Natural killer cell (primary cell): ENCODE data around the gene SECTM1. TPM values are rescaled to one million over a fixed set of nuclear protein-coding genes. Genes with fewer than 3 reads are reported as not detected.

Experiments
- ATAC-seq, 3 donors: fragments of 150-1000 bp in 2 of 3; fragments of 200-7000 bp in 1 of 3; cut with Tn5 transposase; 1 replicate in 1 of 3; 2 replicates in 2 of 3; pipeline ENCODE4 v1.10.0; 2021; ENCODE audit warnings: mild to moderate bottlenecking in 2 of 3, moderate library complexity in 2 of 3
- DNase-seq, 2 donors: peaks; one replicate each; pipeline versions ENCODE4 v3.0.0 to v3.0.0-alpha.2; 2013 to 2021; ENCODE audit warnings: mixed read lengths in 1 of 2
- H3K27ac ChIP-seq: one replicate; pipeline ENCODE4 v1.5.1; 2013; ENCODE audit warnings: mild to moderate bottlenecking, low read length
- H3K27me3 ChIP-seq: one replicate; pipeline ENCODE4 v1.6.1; 2013; ENCODE audit warnings: low read length; ENCODE audit not compliant: control insufficient read depth, insufficient read depth
- H3K36me3 ChIP-seq: one replicate; pipeline ENCODE4 v1.6.1; 2013; ENCODE audit warnings: low read length; ENCODE audit not compliant: control insufficient read depth, insufficient read depth
- H3K4me1 ChIP-seq: one replicate; pipeline ENCODE4 v1.6.1; 2013; ENCODE audit warnings: low read length; ENCODE audit not compliant: control insufficient read depth, insufficient read depth
- H3K4me3 ChIP-seq: one replicate; pipeline ENCODE4 v1.5.1; 2013; ENCODE audit warnings: low read length
- H3K9me3 ChIP-seq: one replicate; pipeline ENCODE4 v1.6.1; 2013; ENCODE audit warnings: low read length; ENCODE audit not compliant: control insufficient read depth, insufficient read depth
- H3K27ac Mint-ChIP-seq, 2 donors: one replicate each; pipeline ENCODE4 v1.8.0; 2022; ENCODE audit warnings: mild to moderate bottlenecking in 2 of 2, mixed read lengths in 2 of 2, moderate library complexity in 1 of 2
- H3K27me3 Mint-ChIP-seq, 2 donors: one replicate each; pipeline ENCODE4 v1.8.0; 2022; ENCODE audit warnings: low read depth in 2 of 2, mixed read lengths in 2 of 2
- H3K36me3 Mint-ChIP-seq: one replicate; pipeline ENCODE4 v1.8.0; 2022; ENCODE audit warnings: mixed read lengths
- H3K4me1 Mint-ChIP-seq, 2 donors: one replicate each; pipeline ENCODE4 v1.8.0; 2022; ENCODE audit warnings: mixed read lengths in 2 of 2
- H3K4me3 Mint-ChIP-seq: one replicate; pipeline ENCODE4 v1.8.0; 2022; ENCODE audit warnings: mild to moderate bottlenecking, moderate library complexity, mixed read lengths
- H3K9me3 Mint-ChIP-seq, 2 donors: one replicate each; pipeline ENCODE4 v1.8.0; 2022; ENCODE audit warnings: mixed read lengths in 2 of 2
- CTCF ChIP-seq: fragments of 200-600 bp; IDR thresholded peaks from one replicate; pipeline ENCODE4 v1.8.0; 2022; ENCODE audit warnings: antibody characterized with exemption
- WGBS: methylation state at CpG from one replicate; pipeline ENCODE4 v1.1.7; 2013; ENCODE audit warnings: missing lambda C conversion rate; ENCODE audit not compliant: insufficient coverage; 5-methylcytosine and 5-hydroxymethylcytosine counted together
- intact Hi-C: fragments of 100-400 bp; cut with micrococcal nuclease; formaldehyde crosslinking; loops from one replicate; pipeline ENCODE4 v1.14.2; 2022
- total RNA-seq, 4 donors: library from RNA; stranded (reverse); fragments of 120-200 nt in 1 of 4; gene quantifications; one replicate each; pipeline versions ENCODE4 v1.2.3 to v1.2.4, GENCODE V29; 2013 to 2022

The SECTM1 gene
- total RNA-seq, 3 donors from 2014 or later (not counting 1 experiment from before 2014, with no cell fraction given): 3.6 to 11.2 (median 6.3) TPM

DNA sequence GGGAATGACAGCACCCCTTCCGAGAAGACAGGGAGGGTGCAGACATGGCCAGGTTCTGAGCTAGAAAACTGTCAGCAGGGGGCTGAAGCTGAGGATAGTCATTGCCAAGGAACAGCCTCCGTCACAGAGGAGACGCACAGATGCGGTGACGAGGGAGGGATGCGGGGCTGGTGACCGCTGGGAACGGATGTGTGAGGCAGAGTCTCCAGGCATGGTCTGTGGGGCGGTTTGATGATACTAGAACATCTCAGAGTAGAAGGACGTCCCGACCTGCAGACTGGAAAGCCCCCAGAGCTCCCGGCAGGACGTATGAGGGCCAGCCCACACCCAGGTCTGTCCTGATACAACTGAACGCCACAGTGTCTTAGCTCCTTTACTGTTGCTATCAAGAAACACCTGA lies 58.2 kb downstream of the SECTM1 start:
- peaks cover 19 to 25% of the 10 kb centered on the region in 2 donors for H3K4me1 Mint-ChIP-seq
- no peak overlapping the region for H3K4me3 Mint-ChIP-seq
- H3K27me3 Mint-ChIP-seq: no peaks in the 10 kb centered on the region
- Histone ChIP-seq H3K4me1 (peaks cover 41% of the 10 kb centered on the region), H3K27ac (no peak overlapping the region), H3K4me3 (no peak overlapping the region), H3K9me3 (no peaks in the 10 kb centered on the region), H3K36me3 (peaks cover 12% of the 10 kb centered on the region), H3K27me3 (no peaks in the 10 kb centered on the region)
- TF ChIP-seq CTCF: no peak
- H3K36me3 Mint-ChIP-seq: no peaks in the 10 kb centered on the region
- no peak for ATAC-seq
- 95% methylated on average over 14 of the region's 14 CpGs for WGBS
- H3K27ac Mint-ChIP-seq: no peak overlapping the region
- intact Hi-C loops: no loop called here
- no peaks in the 10 kb centered on the region for H3K9me3 Mint-ChIP-seq
- no peak for DNase-seq

GRCh38 chr17:82274134-82275020 lies 59.2 kb downstream of the SECTM1 start:
- Histone ChIP-seq H3K27ac (no peak overlapping the region), H3K36me3 (peaks cover 15% of the 10 kb centered on the region), H3K4me3 (no peak overlapping the region), H3K27me3 (no peaks in the 10 kb centered on the region), H3K9me3 (no peaks in the 10 kb centered on the region), H3K4me1 (peaks cover 44% of the 10 kb centered on the region)
- H3K27ac Mint-ChIP-seq: peak overlapping the region; percentile 87 to 91
- H3K4me1 Mint-ChIP-seq: peaks cover 29 to 34% of the 10 kb centered on the region in 2 donors
- DNase-seq: no peak
- no peaks in the 10 kb centered on the region for H3K27me3 Mint-ChIP-seq
- no peaks in the 10 kb centered on the region for H3K9me3 Mint-ChIP-seq
- no peaks in the 10 kb centered on the region for H3K36me3 Mint-ChIP-seq
- no peak for TF ChIP-seq CTCF
- intact Hi-C loops: loop anchor here (5.0 kb wide), 1 partner anchor 37 kb away; no protein-coding TSS in a partner anchor
- no peak for ATAC-seq
- H3K4me3 Mint-ChIP-seq: peak overlapping the region; percentile 91
- 81% methylated on average over 27 of the region's 27 CpGs for WGBS

DNA sequence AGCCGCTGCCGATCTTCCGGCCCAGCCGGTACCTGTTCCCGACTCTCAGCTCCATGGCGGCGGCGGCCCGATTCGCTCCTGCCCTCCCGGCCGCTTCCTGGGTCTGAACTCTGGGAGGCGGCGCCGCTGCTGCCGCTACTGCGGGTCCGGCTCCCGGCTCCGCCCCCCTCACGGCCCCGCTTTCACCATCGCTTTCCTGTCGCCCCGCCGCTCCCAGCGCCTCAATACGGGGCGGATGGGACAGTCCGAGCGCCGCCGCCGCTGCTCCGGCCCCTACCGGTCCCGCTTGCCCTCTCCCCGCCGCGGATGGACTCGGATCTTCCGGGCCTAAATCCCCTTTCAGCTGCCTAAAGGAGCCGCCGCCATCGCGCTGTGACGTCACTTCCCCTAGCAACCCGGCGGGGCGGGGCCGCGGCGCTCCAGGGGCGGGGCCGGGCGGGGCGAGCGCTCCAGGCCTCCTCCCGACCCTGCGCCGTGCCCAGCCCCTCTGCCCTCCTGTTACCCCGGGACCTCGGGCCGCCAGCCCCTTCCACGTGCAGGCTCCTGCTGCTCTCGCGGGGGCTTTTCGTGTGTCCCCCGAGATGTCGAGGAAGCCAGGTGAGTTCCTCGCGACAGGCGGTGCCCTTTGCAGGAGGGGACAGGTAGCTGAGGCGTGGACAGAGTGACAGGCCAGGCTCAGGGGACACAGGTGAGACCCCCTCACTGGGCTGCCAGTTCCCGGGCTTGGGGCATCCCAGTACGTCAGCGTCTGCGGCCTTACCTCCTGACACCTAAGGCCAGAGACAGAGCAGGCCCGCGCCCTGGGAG lies 60.0 kb downstream of the SECTM1 start, which contains the start of gene CSNK1D:
TSS of gene CSNK1D (minus strand) at position 374 of the 807 bp plus-strand sequence. CDS start at position 55, 319 bp downstream.
- ATAC-seq: peak; percentile 80 to 90 (median 81)
- Mint-ChIP-seq H3K27me3 (no peaks in the 10 kb centered on the region), H3K36me3 (no peaks in the 10 kb centered on the region), H3K9me3 (no peaks in the 10 kb centered on the region), H3K4me3 (peak within 1 kb of the TSS; percentile 91), H3K27ac (peak within 1 kb of the TSS; percentile 87 to 91), H3K4me1 (peaks cover 37 to 43% of the 10 kb centered on the region in 2 donors)
- peaks cover 49% of the 10 kb centered on the region for H3K4me1 ChIP-seq
- no peaks in the 10 kb centered on the region for H3K27me3 ChIP-seq
- H3K9me3 ChIP-seq: no peaks in the 10 kb centered on the region
- 5% methylated on average over 80 of the region's 80 CpGs for WGBS
- intact Hi-C loops: loop anchor here (2.0 to 5.0 kb wide), 2 partner anchors 17 to 36 kb away; no protein-coding TSS in a partner anchor
- TF ChIP-seq CTCF: no peak
- peak within 1 kb of the TSS; percentile 53 for H3K4me3 ChIP-seq
- DNase-seq: peak; percentile 93 to 95
- H3K36me3 ChIP-seq: peaks cover 15% of the 10 kb centered on the region
- H3K27ac ChIP-seq: peak within 1 kb of the TSS; percentile 83
